ENCODE results near the gene SOX21. TPM values are rescaled to one million over a fixed set of nuclear protein-coding genes. Genes with fewer than 3 reads are reported as not detected.

Gene SOX21
- total RNA-seq, 1 donor from 2014 or later: not detected

GRCh38 chr13:94707400-94708021 lies 4.8 kb downstream of the SOX21 start:
- Mint-ChIP-seq H3K27ac (ENCODE audit: unreplicated experiment) (no peak overlapping the region), H3K36me3 (ENCODE audit: low read depth) (peaks cover 5% of the 10 kb centered on the region), H3K4me1 (ENCODE audit: low read depth) (peaks cover 22% of the 10 kb centered on the region), H3K9me3 (ENCODE audit: low read depth) (no peaks in the 10 kb centered on the region), H3K4me3 (ENCODE audit: unreplicated experiment) (peak overlapping the region; percentile 19), H3K27me3 (ENCODE audit: low read depth) (peaks cover 80% of the 10 kb centered on the region)
- no peak for DNase-seq (ENCODE audit: low spot score)
- TF ChIP-seq CTCF (IDR thresholded peaks at IDR 0.05): no peak

GRCh38 chr13:94706843-94707399 lies 5.4 kb downstream of the SOX21 start:
- DNase-seq (ENCODE audit: low spot score): no peak
- H3K4me3 Mint-ChIP-seq (ENCODE audit: unreplicated experiment): peak overlapping the region; percentile 19
- peaks cover 18% of the 10 kb centered on the region for H3K4me1 Mint-ChIP-seq (ENCODE audit: low read depth)
- no peak for TF ChIP-seq CTCF (IDR thresholded peaks at IDR 0.05)
- peaks cover 5% of the 10 kb centered on the region for H3K36me3 Mint-ChIP-seq (ENCODE audit: low read depth)
- no peak overlapping the region for H3K27ac Mint-ChIP-seq (ENCODE audit: unreplicated experiment)
- H3K27me3 Mint-ChIP-seq (ENCODE audit: low read depth): peaks cover 82% of the 10 kb centered on the region
- H3K9me3 Mint-ChIP-seq (ENCODE audit: low read depth): no peaks in the 10 kb centered on the region

GRCh38 chr13:94706101-94706842 lies 6.1 kb downstream of the SOX21 start:
- Mint-ChIP-seq H3K4me3 (ENCODE audit: unreplicated experiment) (no peak overlapping the region), H3K9me3 (ENCODE audit: low read depth) (no peaks in the 10 kb centered on the region), H3K27me3 (ENCODE audit: low read depth) (peaks cover 88% of the 10 kb centered on the region), H3K27ac (ENCODE audit: unreplicated experiment) (no peak overlapping the region), H3K36me3 (ENCODE audit: low read depth) (peaks cover 5% of the 10 kb centered on the region), H3K4me1 (ENCODE audit: low read depth) (peaks cover 18% of the 10 kb centered on the region)
- no peak for TF ChIP-seq CTCF (IDR thresholded peaks at IDR 0.05)
- DNase-seq (ENCODE audit: low spot score): no peak

- H3K27me3 Mint-ChIP-seq (ENCODE audit: low read depth): peaks cover 91% of the 10 kb centered on the region
- peaks cover 4% of the 10 kb centered on the region for H3K36me3 Mint-ChIP-seq (ENCODE audit: low read depth)
- no peak for TF ChIP-seq CTCF (IDR thresholded peaks at IDR 0.05)
- H3K27ac Mint-ChIP-seq (ENCODE audit: unreplicated experiment): no peak overlapping the region
- no peaks in the 10 kb centered on the region for H3K9me3 Mint-ChIP-seq (ENCODE audit: low read depth)
- H3K4me1 Mint-ChIP-seq (ENCODE audit: low read depth): peaks cover 16% of the 10 kb centered on the region
- DNase-seq (ENCODE audit: low spot score): no peak
- H3K4me3 Mint-ChIP-seq (ENCODE audit: unreplicated experiment): no peak overlapping the region
Measured at GRCh38 chr13:94705081-94706030, 7.0 kb downstream of the SOX21 start.

Measured in chondrocyte (in vitro differentiated cells).